ENCODE measurements around the gene CARD10. TPM values are rescaled to one million over a fixed set of nuclear protein-coding genes. Genes with fewer than 3 reads are reported as not detected.

Gene CARD10
- polyA plus RNA-seq, 1 donor (not counting 4 experiments of a cell fraction or from before 2014, with no cell fraction given): 32.2 TPM

GRCh38 chr22:37545703-37546436 is 26.7 kb upstream of the CARD10 start:
- H4K20me1 ChIP-seq (ENCODE audit: control insufficient read depth, extremely low read depth, insufficient read depth, low read length): no peaks in the 10 kb centered on the region
- FAIRE-seq: peak; percentile 72
- H2AFZ ChIP-seq (ENCODE audit: control insufficient read depth, low read length): peak overlapping the region; percentile 68
- H3K9me3 ChIP-seq (ENCODE audit: control insufficient read depth, low read depth, low read length): no peaks in the 10 kb centered on the region
- peak overlapping the region; percentile 77 for H3K4me2 ChIP-seq (ENCODE audit: control insufficient read depth, extremely low read depth, insufficient read depth, low read depth, low read length)
- H3K27me3 ChIP-seq (ENCODE audit: control insufficient read depth, extremely low read depth, insufficient read depth, low read length): no peaks in the 10 kb centered on the region
- no peaks in the 10 kb centered on the region for H3K79me2 ChIP-seq (ENCODE audit: control insufficient read depth, insufficient read depth, low read length)
- H3K36me3 ChIP-seq (ENCODE audit: control insufficient read depth in 2 of 2, extremely low read depth in 1 of 2, insufficient read depth in 2 of 2, low read length in 2 of 2): no peaks in the 10 kb centered on the region
- dilution Hi-C loops (cut with MboI; ENCODE audit: extremely low pct_ligation_motif_present, low sequenced_read_pairs): no loop called here
- DNase-seq (ENCODE audit: low read depth, low spot score): no peak
- no peaks in the 10 kb centered on the region for H3K9me1 ChIP-seq (ENCODE audit: control insufficient read depth, extremely low read depth, insufficient read depth, low read length)
- peak overlapping the region; percentile 66 for H3K9ac ChIP-seq (ENCODE audit: control insufficient read depth, extremely low read depth, insufficient read depth, low read length)
- H3K27ac ChIP-seq (ENCODE audit: control insufficient read depth, insufficient read depth, low read length): peak overlapping the region; percentile 83
- peaks cover 52% of the 10 kb centered on the region for H3K4me1 ChIP-seq (ENCODE audit: control insufficient read depth, extremely low read depth, insufficient read depth, low read length)
- no peak for TF ChIP-seq EZH2 (IDR thresholded peaks at IDR 0.05; ENCODE audit: low read length)
- TF ChIP-seq CTCF (optimal IDR thresholded peaks at IDR 0.05 in 1 of 3, IDR thresholded peaks at IDR 0.05 in 1 of 3, conservative IDR thresholded peaks at IDR 0.05 in 1 of 3; ENCODE audit: extremely low read depth in 1 of 3, insufficient read depth in 2 of 3, low read length in 3 of 3): no peak
- peak overlapping the region; percentile 38 to 43 (median 39) for H3K4me3 ChIP-seq (ENCODE audit: control insufficient read depth in 2 of 3, extremely low read depth in 1 of 3, insufficient read depth in 2 of 3, low read depth in 1 of 3, low read length in 3 of 3)

DNA sequence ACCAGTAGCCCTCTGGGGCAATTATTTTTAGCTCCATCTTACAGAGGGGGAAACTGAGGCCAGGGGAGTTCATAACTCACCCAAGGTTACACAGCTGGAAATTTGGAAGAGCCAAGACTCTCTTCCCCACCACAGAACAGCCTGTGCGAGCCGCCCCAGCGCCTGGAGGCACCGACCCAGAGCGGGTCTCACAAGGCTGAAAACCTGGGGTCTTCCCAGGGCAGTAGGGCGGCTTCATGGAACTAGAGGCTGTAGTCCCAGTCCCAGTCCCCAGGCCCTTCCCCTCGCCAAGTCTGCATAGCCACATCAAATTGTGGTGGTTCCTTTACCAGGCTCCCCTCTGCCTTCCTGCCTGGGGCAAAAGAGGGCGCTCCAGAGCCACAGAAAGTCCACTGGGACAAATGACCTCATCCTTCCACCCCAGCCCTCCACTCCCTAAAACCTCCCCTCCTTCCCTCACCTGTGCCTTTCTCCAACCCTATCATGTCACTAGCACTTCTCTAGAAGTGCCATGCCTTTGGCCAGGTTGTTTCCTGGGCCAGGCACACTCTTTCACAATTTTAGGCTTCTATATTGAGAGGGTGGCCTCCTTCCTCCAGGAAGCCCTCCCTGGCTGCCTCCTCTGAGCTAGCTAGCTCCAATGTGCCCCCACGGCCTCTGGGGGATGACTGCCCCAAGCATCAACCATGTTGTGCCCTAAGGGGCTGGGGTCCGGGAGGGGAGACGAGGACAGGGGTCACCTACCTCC is 25.9 kb upstream of the CARD10 start:
- dilution Hi-C loops (cut with MboI; ENCODE audit: extremely low pct_ligation_motif_present, low sequenced_read_pairs): no loop called here
- peak overlapping the region; percentile 38 to 43 (median 39) for H3K4me3 ChIP-seq (ENCODE audit: control insufficient read depth in 2 of 3, extremely low read depth in 1 of 3, insufficient read depth in 2 of 3, low read depth in 1 of 3, low read length in 3 of 3)
- no peaks in the 10 kb centered on the region for H3K36me3 ChIP-seq (ENCODE audit: control insufficient read depth in 2 of 2, extremely low read depth in 1 of 2, insufficient read depth in 2 of 2, low read length in 2 of 2)
- H3K9me3 ChIP-seq (ENCODE audit: control insufficient read depth, low read depth, low read length): no peaks in the 10 kb centered on the region
- peak overlapping the region; percentile 83 for H3K27ac ChIP-seq (ENCODE audit: control insufficient read depth, insufficient read depth, low read length)
- H3K9ac ChIP-seq (ENCODE audit: control insufficient read depth, extremely low read depth, insufficient read depth, low read length): peak overlapping the region; percentile 66
- TF ChIP-seq EZH2 (IDR thresholded peaks at IDR 0.05; ENCODE audit: low read length) (no peak), CTCF (optimal IDR thresholded peaks at IDR 0.05 in 1 of 3, IDR thresholded peaks at IDR 0.05 in 1 of 3, conservative IDR thresholded peaks at IDR 0.05 in 1 of 3; ENCODE audit: extremely low read depth in 1 of 3, insufficient read depth in 2 of 3, low read length in 3 of 3) (peak; percentile 83 to 92 (median 85))
- H3K9me1 ChIP-seq (ENCODE audit: control insufficient read depth, extremely low read depth, insufficient read depth, low read length): no peaks in the 10 kb centered on the region
- peak overlapping the region; percentile 77 for H3K4me2 ChIP-seq (ENCODE audit: control insufficient read depth, extremely low read depth, insufficient read depth, low read depth, low read length)
- no peaks in the 10 kb centered on the region for H4K20me1 ChIP-seq (ENCODE audit: control insufficient read depth, extremely low read depth, insufficient read depth, low read length)
- peaks cover 54% of the 10 kb centered on the region for H3K4me1 ChIP-seq (ENCODE audit: control insufficient read depth, extremely low read depth, insufficient read depth, low read length)
- no peak overlapping the region for H2AFZ ChIP-seq (ENCODE audit: control insufficient read depth, low read length)
- FAIRE-seq (peak; percentile 64), DNase-seq (ENCODE audit: low read depth, low spot score) (no peak)
- H3K27me3 ChIP-seq (ENCODE audit: control insufficient read depth, extremely low read depth, insufficient read depth, low read length): no peaks in the 10 kb centered on the region
- H3K79me2 ChIP-seq (ENCODE audit: control insufficient read depth, insufficient read depth, low read length): no peaks in the 10 kb centered on the region

All from keratinocyte (primary cell).